SH-SY5Y (cell line): ENCODE results near the gene PSMG2.

ENCODE experiments used
- GATA2 ChIP-seq: IDR thresholded peaks from 2 replicates; pipeline ENCODE4 v1.6.1; 2011; ENCODE audit warnings: mild to moderate bottlenecking, low read depth, low read length
- GATA3 ChIP-seq: IDR thresholded peaks from 2 replicates; pipeline ENCODE4 v1.6.1; 2011; ENCODE audit warnings: low read depth, mild to moderate bottlenecking, low read length, moderate library complexity

The PSMG2 gene

DNA sequence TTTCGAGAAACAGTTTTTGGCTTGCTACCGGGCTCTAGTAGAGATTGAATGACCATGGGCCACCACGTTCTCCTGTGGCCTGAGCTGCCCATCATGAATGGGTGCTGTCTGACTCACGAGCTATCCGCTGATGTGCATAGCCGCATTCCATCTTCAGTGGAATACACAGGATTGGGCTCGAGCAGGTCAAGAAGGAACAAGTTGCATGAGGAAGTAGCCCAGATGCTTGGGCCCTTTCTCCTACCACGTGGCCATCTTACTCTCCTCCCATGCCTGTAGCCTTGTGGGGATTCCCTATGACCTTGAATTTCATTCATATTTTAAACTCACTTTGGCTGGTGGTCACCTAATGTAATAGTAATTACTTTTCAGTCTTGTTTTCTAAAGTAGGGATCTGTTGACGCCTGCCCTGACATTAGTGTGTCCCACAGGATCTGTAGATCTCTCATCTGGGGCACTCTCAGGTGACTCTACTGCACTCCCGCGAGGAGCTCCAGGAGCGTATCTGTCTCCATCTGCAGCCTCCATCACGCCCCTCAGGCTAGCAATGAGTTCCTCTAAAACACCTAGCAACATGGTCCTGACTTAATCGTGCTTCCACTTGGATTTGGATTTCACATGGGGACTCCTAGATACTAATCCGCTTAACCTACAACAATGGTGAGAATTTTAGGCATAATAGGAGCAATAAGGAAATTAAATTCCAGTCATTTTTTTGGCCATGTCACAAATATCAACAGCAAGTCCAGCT lies 67.8 kb downstream of the PSMG2 start:
- TF ChIP-seq GATA3 (no peak), GATA2 (no peak)

DNA sequence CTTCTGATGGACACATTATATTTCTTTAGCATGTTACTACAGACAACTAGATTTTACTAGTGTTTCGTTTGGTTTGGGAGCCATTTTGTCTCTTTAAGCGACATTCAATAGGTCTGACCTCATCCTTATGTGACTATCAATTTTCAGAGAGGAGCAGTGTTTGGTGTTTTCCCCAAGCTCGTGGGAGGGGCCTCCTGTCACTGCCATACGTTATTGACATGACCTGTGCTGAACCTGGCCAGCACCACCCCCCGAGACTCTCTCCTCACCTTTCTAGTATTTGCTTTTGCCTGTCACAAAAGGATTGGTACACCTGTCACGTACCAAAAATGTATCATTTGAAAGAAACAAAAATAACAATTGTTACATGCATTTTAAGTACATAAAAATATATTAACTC lies 69.3 kb downstream of the PSMG2 start:
- TF ChIP-seq GATA3 (no peak), GATA2 (no peak)

DNA sequence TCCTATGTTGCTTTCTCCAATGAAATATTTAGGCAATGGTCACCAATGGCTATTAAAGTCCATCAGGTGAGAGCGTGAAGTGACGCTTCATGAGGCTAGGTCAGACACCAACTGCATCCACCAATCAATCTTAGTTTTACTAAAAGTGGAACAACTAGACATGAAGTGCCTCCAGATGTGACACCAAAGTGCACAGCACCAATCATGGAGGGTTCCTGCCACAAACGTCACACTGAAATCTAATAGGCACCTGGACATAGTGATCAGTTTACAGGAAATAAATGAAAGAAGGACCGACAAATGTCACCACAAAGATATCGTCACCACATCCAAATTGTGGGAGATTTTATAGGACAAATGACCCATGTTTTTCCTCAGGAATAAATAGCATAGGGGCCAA lies 70.5 kb downstream of the PSMG2 start:
- no peak for TF ChIP-seq GATA2
- no peak for TF ChIP-seq GATA3

DNA sequence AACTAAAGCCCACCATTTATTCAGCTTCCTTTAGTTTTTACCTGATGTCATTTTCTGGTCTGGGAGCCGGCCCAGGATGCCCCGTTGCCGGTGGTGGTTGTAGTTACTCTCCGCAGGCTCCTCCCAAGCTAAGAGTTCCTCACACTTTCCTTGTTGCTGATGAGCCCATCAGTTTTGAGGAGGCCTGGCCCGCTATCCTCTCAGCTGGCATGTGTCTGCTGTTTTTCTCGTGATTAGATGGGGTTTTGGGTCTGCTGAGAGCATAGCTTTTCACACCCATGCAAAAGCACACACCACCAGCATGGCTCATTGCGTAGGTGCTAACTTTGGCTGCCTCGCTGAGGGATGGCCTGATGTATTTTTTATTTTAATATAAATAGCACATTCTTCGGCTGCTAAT lies 72.1 kb downstream of the PSMG2 start:
- TF ChIP-seq GATA2 (no peak), GATA3 (no peak)
